DMS 273 treated with DMSO at 0.1 percent for 48 hours (cell line): ENCODE results near the gene EDA2R.

Experiments
- DNase-seq: peaks from one replicate; lab custom pipeline; 2025; lab: John Stamatoyannopoulos, UW

Gene EDA2R

GRCh38 chrX:66638591-66639500, at the start of gene EDA2R:
Gene EDA2R, minus strand, starts transcription at chrX:66639078. Its CDS starts 23,058 bp downstream, at chrX:66616020.
- DNase-seq = no peak

- DNase-seq = no peak
Observed at GRCh38 chrX:66684196-66684595, 45.3 kb upstream of the EDA2R start.

GRCh38 chrX:66680451-66680850, 41.6 kb upstream of the EDA2R start:
- no peak for DNase-seq

- no peak for DNase-seq
Observed at GRCh38 chrX:66677430-66677829, 38.6 kb upstream of the EDA2R start.

- DNase-seq = no peak
Observed at GRCh38 chrX:66676990-66677389, 38.1 kb upstream of the EDA2R start.

- DNase-seq = no peak
Observed at GRCh38 chrX:66676413-66676812, 37.5 kb upstream of the EDA2R start.

GRCh38 chrX:66675541-66675940, 36.7 kb upstream of the EDA2R start:
- no peak for DNase-seq

- no peak for DNase-seq
Observed at GRCh38 chrX:66674506-66674905, 35.6 kb upstream of the EDA2R start.

GRCh38 chrX:66672106-66672505, 33.2 kb upstream of the EDA2R start:
- no peak for DNase-seq

GRCh38 chrX:66654411-66654810, 15.5 kb upstream of the EDA2R start:
- no peak for DNase-seq

- DNase-seq = no peak
Observed at GRCh38 chrX:66635360-66635759, 3.5 kb downstream of the EDA2R start.

GRCh38 chrX:66634272-66634671, 4.6 kb downstream of the EDA2R start:
- DNase-seq = no peak

- no peak for DNase-seq
Observed at GRCh38 chrX:66633541-66633940, 5.3 kb downstream of the EDA2R start.

- DNase-seq = no peak
Observed at GRCh38 chrX:66632981-66633380, 5.9 kb downstream of the EDA2R start.

- DNase-seq = no peak
Observed at GRCh38 chrX:66632473-66632872, 6.4 kb downstream of the EDA2R start.

- DNase-seq = no peak
Observed at GRCh38 chrX:66625525-66625924, 13.4 kb downstream of the EDA2R start.

GRCh38 chrX:66622209-66622608, 16.7 kb downstream of the EDA2R start:
- no peak for DNase-seq

- no peak for DNase-seq
Observed at GRCh38 chrX:66616944-66617343, 21.9 kb downstream of the EDA2R start.

GRCh38 chrX:66602381-66602938, 36.4 kb downstream of the EDA2R start:
- no peak for DNase-seq

- DNase-seq = no peak
Observed at GRCh38 chrX:66601522-66601921, 37.4 kb downstream of the EDA2R start.

GRCh38 chrX:66579219-66579618, 59.7 kb downstream of the EDA2R start:
- DNase-seq = no peak

- no peak for DNase-seq
Observed at GRCh38 chrX:66553973-66554372, 84.9 kb downstream of the EDA2R start.

GRCh38 chrX:66547847-66548369, 91.0 kb downstream of the EDA2R start:
- DNase-seq = no peak
